Thoracic aorta endothelial cell (primary cell): ENCODE results near the gene SMIM22. TPM values are rescaled to one million over a fixed set of nuclear protein-coding genes. Genes with fewer than 3 reads are reported as not detected.

ENCODE experiments used
- small RNA-seq: library from RNA; depleted of rRNA; stranded (forward); fragments of <200 nt; gene quantifications from one replicate; pipeline ENCODE3, GENCODE V24; 2012
- total RNA-seq: library from RNA; depleted of rRNA; stranded (reverse); fragments of >200 nt; gene quantifications from 2 replicates; pipeline ENCODE4 v1.2.3, GENCODE V29; 2012

SMIM22 gene
- not detected in 2 replicates for total RNA-seq

DNA sequence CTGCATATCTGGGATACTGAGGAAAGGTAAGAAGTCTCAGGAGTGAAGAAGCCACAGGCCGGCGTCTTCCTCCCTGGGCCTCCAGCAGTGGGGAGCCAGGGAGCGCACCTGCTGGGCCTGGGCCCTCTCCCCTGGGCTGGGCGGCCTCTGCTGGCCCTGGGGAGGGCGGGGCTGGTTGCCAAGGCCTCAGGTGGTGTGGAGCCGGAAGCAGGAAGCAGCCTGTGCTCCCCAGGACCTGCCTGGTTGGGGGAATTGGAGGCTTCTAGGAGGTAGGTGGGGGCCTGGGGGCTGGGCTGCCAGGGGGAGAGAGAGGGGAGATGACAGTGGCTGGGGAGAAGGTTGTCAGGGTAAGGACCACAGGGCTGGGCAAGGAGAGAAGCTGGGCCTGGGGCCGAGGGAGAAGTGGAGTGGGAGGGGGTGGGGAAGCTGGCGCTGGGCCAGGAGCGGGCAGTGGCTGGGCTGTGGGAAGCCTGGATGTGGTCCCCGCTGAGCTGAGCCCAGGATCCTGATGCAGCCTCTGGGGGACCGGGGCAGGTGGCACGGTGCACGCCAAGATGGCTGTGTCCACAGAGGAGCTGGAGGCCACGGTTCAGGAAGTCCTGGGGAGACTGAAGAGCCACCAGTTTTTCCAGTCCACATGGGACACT is at the start of gene SMIM22:
SMIM22 (plus strand) TSS at position 189 of the 647 bp plus-strand sequence; CDS start at position 555, 366 bp downstream.

DNA sequence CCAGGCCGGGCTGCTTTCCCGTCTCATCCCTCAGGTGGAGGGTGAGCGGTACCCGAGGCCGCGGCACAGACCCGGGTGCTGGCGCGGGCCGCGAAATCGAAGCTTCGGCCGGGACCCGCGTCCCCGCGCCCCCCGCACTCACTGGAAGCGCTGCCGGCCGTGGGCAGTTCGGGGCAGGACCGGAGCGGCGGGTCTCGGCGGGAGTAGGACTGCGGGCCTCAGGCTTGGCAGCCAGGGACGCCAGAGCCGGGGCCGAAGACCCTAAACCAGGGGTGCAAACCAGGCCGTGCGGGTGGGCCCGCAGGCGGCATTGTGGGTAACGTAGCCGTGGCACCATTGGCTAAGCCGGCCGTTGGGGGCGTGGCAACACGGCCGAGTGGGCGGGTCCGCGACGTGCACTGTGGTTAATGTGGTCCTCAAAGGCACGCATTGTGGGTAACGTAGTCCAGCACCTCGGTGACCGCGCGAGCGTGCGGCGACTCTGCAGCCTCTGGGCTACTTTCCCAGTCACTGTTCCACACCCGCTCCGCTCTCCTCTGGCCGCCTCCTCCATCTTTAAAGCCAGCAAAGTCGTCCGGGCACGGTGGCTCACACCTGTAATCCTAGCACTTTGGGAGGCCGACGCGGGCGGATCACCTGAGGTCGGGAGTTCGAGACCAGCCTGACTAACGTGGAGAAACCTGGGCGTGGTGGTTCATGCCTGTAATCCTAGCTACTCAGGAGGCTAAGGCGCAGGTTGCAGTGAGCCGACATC is 28.1 kb upstream of the SMIM22 start, which contains the start of gene ZNF500:
ZNF500 (minus strand) TSS at position 288 of the 754 bp plus-strand sequence. CDS start 1,184 bp downstream, outside the sequence.

GRCh38 chr16:4787627-4788482 is 7.3 kb upstream of the SMIM22 start, which contains the start of gene SEPTIN12:
Gene SEPTIN12 (minus strand): TSS chr16:4788345. CDS start chr16:4787645, 700 bp downstream.

DNA sequence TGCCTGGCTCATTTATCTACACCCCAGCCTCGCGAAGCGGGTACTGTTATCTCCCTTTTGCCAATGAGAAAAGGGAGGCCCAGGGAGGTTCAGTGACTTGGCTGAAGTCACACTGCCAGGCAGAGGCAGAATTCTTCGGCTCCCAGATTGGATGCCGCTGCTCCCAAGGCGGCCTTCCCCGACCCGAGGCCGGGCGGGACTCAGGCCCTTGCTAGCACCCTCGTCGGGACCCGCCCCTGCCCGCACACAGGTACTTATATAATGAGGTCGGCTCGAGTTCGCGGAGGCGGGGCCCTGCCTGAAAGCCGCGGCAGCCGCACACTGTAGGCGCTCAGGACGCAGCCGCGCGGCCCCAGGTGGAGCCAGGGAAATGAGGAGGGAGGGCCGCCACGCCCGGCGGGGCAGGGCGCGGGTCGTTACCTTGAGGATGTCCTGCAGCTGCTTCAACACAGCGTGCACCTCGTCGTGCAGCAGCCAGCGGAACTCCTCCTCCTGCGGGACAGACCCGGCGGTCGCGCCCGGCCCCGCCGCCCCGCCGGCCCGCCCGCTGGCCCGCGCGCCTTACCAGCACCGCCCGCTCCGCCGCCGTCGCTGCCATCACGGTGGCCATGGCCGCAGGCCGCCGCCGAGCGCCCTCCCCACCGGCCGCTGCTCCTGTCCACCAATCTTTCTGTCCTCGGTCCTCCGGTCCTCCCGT is 6.9 kb downstream of the SMIM22 start, which contains the start of gene ROGDI:
ROGDI (minus strand) TSS at position 672 of the 697 bp plus-strand sequence; CDS start at position 610, 62 bp downstream.

Small RNAs within 50 kb of the gene (small RNA-seq; reads per million reads assigned to genes)
- gene RF00017 = not detected

Other genes with a start within 250 kb of the SMIM22 start
- gene C16orf96, start 239.0 kb upstream of the SMIM22 start, total RNA-seq = 0.07 TPM in 1 of 2 replicates, not detected in the other
- 5.7 and 6.1 TPM in 2 replicates for gene UBALD1, start 180.5 kb upstream of the SMIM22 start, total RNA-seq
- 38.4 and 52.8 TPM in 2 replicates for gene MGRN1, start 170.5 kb upstream of the SMIM22 start, total RNA-seq
- 14.4 and 20.1 TPM in 2 replicates for gene NUDT16L1, start 101.8 kb upstream of the SMIM22 start, total RNA-seq
- gene ANKS3, start 61.1 kb upstream of the SMIM22 start, total RNA-seq = 16.7 and 18.1 TPM in 2 replicates
- 0.14 and 0.93 TPM in 2 replicates for gene DNAAF8, start 60.8 kb upstream of the SMIM22 start, total RNA-seq
- gene ZNF500, start 28.2 kb upstream of the SMIM22 start, total RNA-seq = 8.6 and 12.5 TPM in 2 replicates
- not detected in 2 replicates for gene SEPTIN12, start 7.0 kb upstream of the SMIM22 start, total RNA-seq
- gene ROGDI, start 7.3 kb downstream of the SMIM22 start, total RNA-seq = 7.4 and 8.0 TPM in 2 replicates
- 79.1 and 91.8 TPM in 2 replicates for gene GLYR1, start 51.9 kb downstream of the SMIM22 start, total RNA-seq
- gene UBN1, start 52.1 kb downstream of the SMIM22 start, total RNA-seq = 52.6 and 53.7 TPM in 2 replicates
- 0.14 and 0.27 TPM in 2 replicates for gene PPL, start 141.8 kb downstream of the SMIM22 start, total RNA-seq
- gene SEC14L5, start 163.0 kb downstream of the SMIM22 start, total RNA-seq = not detected in 2 replicates
- 17.3 and 23.8 TPM in 2 replicates for gene NAGPA, start 238.6 kb downstream of the SMIM22 start, total RNA-seq